Keratinocyte (primary cell): ENCODE results near the gene G3BP2. TPM values are rescaled to one million over a fixed set of nuclear protein-coding genes. Genes with fewer than 3 reads are reported as not detected.

ENCODE experiments used
- DNase-seq: peaks from one replicate; pipeline ENCODE4 v3.0.0-alpha.2; 2011; ENCODE audit warnings: low read depth, missing footprints, low spot score
- FAIRE-seq: peaks from 2 replicates; lab custom pipeline; 2011; peaks lifted over from hg19 to GRCh38; lab: Jason Lieb, UNC
- H2AFZ ChIP-seq: 2 replicates; pipeline ENCODE4 v1.6.0; 2012; ENCODE audit warnings: low read length, control low read depth, inconsistent platforms; ENCODE audit not compliant: control insufficient read depth
- H3K27ac ChIP-seq: 2 replicates; pipeline ENCODE4 v1.5.1; 2011; ENCODE audit warnings: low read length; ENCODE audit not compliant: control insufficient read depth, insufficient read depth
- H3K27me3 ChIP-seq: 3 replicates; pipeline ENCODE4 v1.6.0; 2011; ENCODE audit warnings: low read length; ENCODE audit not compliant: control insufficient read depth, insufficient read depth; ENCODE audit errors: extremely low read depth
- H3K36me3 ChIP-seq, 2 experiments: 2 replicates in 1 of 2; 3 replicates in 1 of 2; pipeline ENCODE4 v1.5.1; 2011; ENCODE audit warnings: low read length in 2 of 2, mild to moderate bottlenecking in 1 of 2; ENCODE audit not compliant: control insufficient read depth in 2 of 2, insufficient read depth in 2 of 2; ENCODE audit errors: extremely low read depth in 1 of 2
- H3K4me1 ChIP-seq: 3 replicates; pipeline ENCODE4 v1.5.1; 2011; ENCODE audit warnings: low read length; ENCODE audit not compliant: control insufficient read depth, insufficient read depth; ENCODE audit errors: extremely low read depth
- H3K4me2 ChIP-seq: 3 replicates; pipeline ENCODE4 v1.6.0; 2011; ENCODE audit warnings: low read depth, low read length; ENCODE audit not compliant: control insufficient read depth, insufficient read depth; ENCODE audit errors: extremely low read depth
- H3K4me3 ChIP-seq, 3 experiments: fragments of 200-600 bp in 1 of 3; sonication (generic) in 1 of 3; 2 replicates in 2 of 3; 3 replicates in 1 of 3; pipeline ENCODE4 v1.5.1; 2011 to 2016; ENCODE audit warnings: low read length in 3 of 3, mild to moderate bottlenecking in 3 of 3, control low read depth in 2 of 3, inconsistent platforms in 1 of 3, low read depth in 1 of 3, mixed read lengths in 1 of 3, mixed run types in 1 of 3, moderate library complexity in 1 of 3; ENCODE audit not compliant: control insufficient read depth in 2 of 3, insufficient read depth in 2 of 3; ENCODE audit errors: extremely low read depth in 1 of 3
- H3K79me2 ChIP-seq: 2 replicates; pipeline ENCODE4 v1.6.0; 2012; ENCODE audit warnings: low read length; ENCODE audit not compliant: control insufficient read depth, insufficient read depth
- H3K9ac ChIP-seq: 3 replicates; pipeline ENCODE4 v1.6.0; 2011; ENCODE audit warnings: low read length; ENCODE audit not compliant: control insufficient read depth, insufficient read depth; ENCODE audit errors: extremely low read depth
- H3K9me1 ChIP-seq: 3 replicates; pipeline ENCODE4 v1.6.0; 2011; ENCODE audit warnings: low read length; ENCODE audit not compliant: control insufficient read depth, insufficient read depth; ENCODE audit errors: extremely low read depth
- H3K9me3 ChIP-seq: 2 replicates; pipeline ENCODE4 v1.5.1; 2012; ENCODE audit warnings: low read depth, low read length; ENCODE audit not compliant: control insufficient read depth
- H4K20me1 ChIP-seq: 3 replicates; pipeline ENCODE4 v1.6.0; 2011; ENCODE audit warnings: low read length; ENCODE audit not compliant: control insufficient read depth, insufficient read depth; ENCODE audit errors: extremely low read depth
- CTCF ChIP-seq, 3 experiments: IDR thresholded peaks in 1 of 3; conservative IDR thresholded peaks in 1 of 3; optimal IDR thresholded peaks in 1 of 3; 2 replicates in 2 of 3; 3 replicates in 1 of 3; pipeline versions ENCODE3 to v1.5.1; 2011; ENCODE audit warnings: low read length in 3 of 3, mild to moderate bottlenecking in 3 of 3, moderate library complexity in 2 of 3, control low read depth in 1 of 3, inconsistent platforms in 1 of 3; ENCODE audit not compliant: insufficient read depth in 2 of 3; ENCODE audit errors: extremely low read depth in 1 of 3
- EZH2 ChIP-seq: IDR thresholded peaks from one replicate; pipeline ENCODE4 v1.6.1; 2012; ENCODE audit warnings: inconsistent platforms, mild to moderate bottlenecking, low read length, moderate library complexity
- dilution Hi-C: fragments of 300-500 bp; cut with MboI; formaldehyde crosslinking; loops from one replicate; pipeline ENCODE4 v1.7.0; 2020; ENCODE audit warnings: low sequenced_read_pairs; ENCODE audit not compliant: extremely low pct_ligation_motif_present
- polyA plus RNA-seq, 5 experiments: library from polyadenylated mRNA; depleted of rRNA in 3 of 5; stranded (reverse) in 3 of 5; stranded (forward) in 1 of 5; unstranded in 1 of 5; fragments of >200 nt; gene quantifications; 1 replicate in 1 of 5; 2 replicates in 3 of 5; 3 replicates in 1 of 5; pipeline versions ENCODE4 v1.2.1 to v1.2.3, GENCODE V29; 2011 to 2012; ENCODE audit warnings: missing spikeins in 2 of 5, low read depth in 1 of 5, low replicate concordance in 1 of 5

Gene G3BP2
- polyA plus RNA-seq, 1 donor (not counting 4 experiments of a cell fraction or from before 2014, with no cell fraction given), result 137 TPM

- H3K27ac ChIP-seq, result no peak overlapping the region
- no peak for FAIRE-seq
These were observed 25.7 kb upstream of the G3BP2 start for GRCh38 chr4:75698963-75699228.

GRCh38 chr4:75698162-75698962 lies 25.2 kb upstream of the G3BP2 start:
- Histone ChIP-seq H3K9ac (no peak overlapping the region), H2AFZ (no peak overlapping the region), H3K36me3 (no peaks in the 10 kb centered on the region), H3K4me2 (no peak overlapping the region), H3K4me1 (no peaks in the 10 kb centered on the region), H3K27me3 (no peaks in the 10 kb centered on the region), H3K9me3 (no peaks in the 10 kb centered on the region), H3K4me3 (no peak overlapping the region), H3K79me2 (no peaks in the 10 kb centered on the region), H3K27ac (no peak overlapping the region), H3K9me1 (no peaks in the 10 kb centered on the region), H4K20me1 (no peaks in the 10 kb centered on the region)
- dilution Hi-C loops, result no loop called here
- TF ChIP-seq EZH2 (no peak), CTCF (optimal IDR thresholded peaks at IDR 0.05 in 1 of 3, IDR thresholded peaks at IDR 0.05 in 1 of 3, conservative IDR thresholded peaks at IDR 0.05 in 1 of 3; ENCODE audit: extremely low read depth in 1 of 3, insufficient read depth in 2 of 3, low read length in 3 of 3) (no peak)
- FAIRE-seq (no peak), DNase-seq (no peak)

More at GRCh38 chr4:75698963-75699228, 25.7 kb upstream of the G3BP2 start:
- DNase-seq, result no peak
- Histone ChIP-seq H3K4me2 (no peak overlapping the region), H3K27me3 (no peaks in the 10 kb centered on the region), H4K20me1 (no peaks in the 10 kb centered on the region), H3K9ac (no peak overlapping the region), H3K4me3 (no peak overlapping the region), H3K79me2 (no peaks in the 10 kb centered on the region), H3K9me3 (no peaks in the 10 kb centered on the region), H3K4me1 (no peaks in the 10 kb centered on the region), H2AFZ (no peak overlapping the region), H3K36me3 (no peaks in the 10 kb centered on the region), H3K9me1 (no peaks in the 10 kb centered on the region)
- dilution Hi-C loops, result no loop called here
- no peak for TF ChIP-seq CTCF (optimal IDR thresholded peaks at IDR 0.05 in 1 of 3, IDR thresholded peaks at IDR 0.05 in 1 of 3, conservative IDR thresholded peaks at IDR 0.05 in 1 of 3; ENCODE audit: extremely low read depth in 1 of 3, insufficient read depth in 2 of 3, low read length in 3 of 3)
- TF ChIP-seq EZH2, result no peak
